GM20000 (cell line): ENCODE results near the gene CTH.

Experiments
- DNase-seq: peaks from one replicate; pipeline ENCODE4 v3.0.0; 2012; ENCODE audit warnings: low spot score
- CTCF ChIP-seq: IDR thresholded peaks from 2 replicates; pipeline ENCODE4 v1.5.1; 2012; ENCODE audit warnings: mild to moderate bottlenecking, control low read depth; ENCODE audit errors: extremely low read depth, missing control alignments

CTH gene

GRCh38 chr1:70382682-70383081 is 28.4 kb upstream of the CTH start:
- DNase-seq, result peak; percentile 21
- no peak for TF ChIP-seq CTCF

DNA sequence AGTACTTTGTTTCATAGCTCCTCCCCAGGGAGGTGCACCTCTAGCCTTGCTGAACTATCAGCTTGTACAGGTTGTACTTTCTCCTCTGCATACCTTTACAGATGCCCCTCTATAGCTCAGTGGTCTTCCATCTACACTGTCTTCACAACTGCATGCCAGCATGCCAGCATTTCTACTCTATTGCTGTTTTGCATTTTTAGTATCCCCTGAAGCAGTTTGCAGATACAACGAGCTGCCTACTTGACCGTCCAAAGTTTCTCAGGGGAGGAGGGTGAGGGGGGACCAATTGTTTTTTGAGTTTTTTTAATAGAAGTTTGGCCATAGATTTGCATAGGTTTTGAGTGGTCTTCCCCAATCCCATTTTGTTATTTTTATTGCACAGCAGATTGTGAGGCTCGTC is 27.6 kb upstream of the CTH start:
- no peak for DNase-seq
- no peak for TF ChIP-seq CTCF

DNA sequence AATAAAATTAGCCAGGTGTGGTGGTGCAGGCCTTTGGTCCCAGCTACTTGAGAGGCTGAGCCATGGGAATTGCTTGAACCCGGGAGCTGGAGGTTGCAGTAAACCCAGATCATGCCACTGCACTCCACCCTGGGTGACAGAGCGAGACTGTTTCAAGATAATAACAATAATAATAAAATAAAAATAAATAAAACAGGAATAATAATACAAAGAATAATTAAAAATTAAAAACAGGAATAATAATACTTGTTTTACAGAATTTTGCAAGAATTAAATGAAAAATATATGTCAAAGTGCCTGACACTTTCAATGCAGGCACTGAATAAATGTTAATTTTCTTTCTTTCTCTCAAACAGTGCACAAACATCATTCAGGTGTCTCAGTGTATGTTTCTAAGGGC is 26.5 kb upstream of the CTH start:
- no peak for DNase-seq
- TF ChIP-seq CTCF, result no peak

DNA sequence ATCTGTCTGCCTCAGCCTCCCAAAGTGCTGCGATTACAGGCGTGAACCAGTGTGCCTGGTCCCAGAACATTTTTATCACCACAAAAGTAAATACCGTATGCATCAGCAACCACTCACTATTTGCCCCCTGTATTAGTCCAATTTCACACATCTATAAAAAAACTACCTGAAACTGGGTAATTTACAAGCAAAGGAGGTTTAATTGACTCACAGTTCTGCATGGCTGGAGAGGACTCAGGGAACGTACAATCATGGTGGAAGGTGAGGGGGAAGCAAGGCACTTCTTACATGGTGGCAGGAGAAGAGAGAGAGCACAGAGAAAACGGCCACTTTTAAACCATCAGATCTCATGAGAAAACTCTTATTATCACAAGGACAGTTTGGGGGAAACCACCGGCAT is 25.6 kb upstream of the CTH start:
- TF ChIP-seq CTCF, result no peak
- no peak for DNase-seq

DNA sequence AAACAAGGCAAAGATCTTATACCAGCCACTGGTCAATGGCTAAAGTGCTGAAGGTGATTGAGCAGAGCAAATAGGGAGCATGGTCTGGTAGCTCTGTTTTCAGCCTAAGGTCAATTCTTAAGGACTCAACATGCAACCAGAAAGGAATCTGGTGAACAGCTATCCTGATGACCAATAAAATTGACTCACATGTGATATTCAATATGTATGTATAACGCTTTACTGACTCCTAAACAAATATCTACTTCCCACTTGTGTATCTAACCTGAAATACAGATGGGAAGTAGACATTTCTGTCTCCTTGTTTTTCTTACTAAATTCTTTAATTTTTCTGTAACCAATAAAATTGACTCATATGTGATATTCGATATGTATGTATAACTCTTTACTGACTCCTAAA is 24.9 kb upstream of the CTH start:
- TF ChIP-seq CTCF, result no peak
- no peak for DNase-seq

DNA sequence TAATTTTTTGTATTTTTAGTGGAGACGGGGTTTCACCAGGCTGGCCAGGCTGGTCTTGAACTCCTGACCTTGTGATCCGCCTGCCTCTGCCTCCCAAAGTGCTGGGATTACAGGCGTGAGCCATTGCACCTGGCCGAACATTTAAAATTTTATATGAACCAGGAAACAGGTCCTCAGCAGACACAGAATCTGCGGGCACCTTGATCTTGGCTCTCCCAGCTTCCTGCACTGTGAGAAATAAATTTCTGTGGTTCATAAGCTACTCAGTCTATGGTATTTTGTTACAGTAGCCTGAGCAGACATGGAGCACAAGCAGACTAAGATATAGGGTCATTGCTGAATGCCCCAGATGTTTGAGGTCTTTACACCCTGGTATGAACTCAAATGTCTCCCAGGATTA is 23.6 kb upstream of the CTH start:
- no peak for TF ChIP-seq CTCF
- no peak for DNase-seq

- DNase-seq, result no peak
- no peak for TF ChIP-seq CTCF
Measured at GRCh38 chr1:70392626-70393025, 18.4 kb upstream of the CTH start.
